GM19238 (cell line): ENCODE measurements around the gene HOXB5.

ENCODE experiments used
- DNase-seq: peaks from one replicate; pipeline ENCODE4 v3.0.0; 2011; ENCODE audit warnings: low spot score; ENCODE audit not compliant: insufficient read length

The HOXB5 gene

GRCh38 chr17:48576479-48577309, 16.9 kb downstream of the HOXB5 start:
- DNase-seq: no peak

- no peak for DNase-seq
These were observed 17.7 kb downstream of the HOXB5 start for GRCh38 chr17:48575673-48576478.

DNA sequence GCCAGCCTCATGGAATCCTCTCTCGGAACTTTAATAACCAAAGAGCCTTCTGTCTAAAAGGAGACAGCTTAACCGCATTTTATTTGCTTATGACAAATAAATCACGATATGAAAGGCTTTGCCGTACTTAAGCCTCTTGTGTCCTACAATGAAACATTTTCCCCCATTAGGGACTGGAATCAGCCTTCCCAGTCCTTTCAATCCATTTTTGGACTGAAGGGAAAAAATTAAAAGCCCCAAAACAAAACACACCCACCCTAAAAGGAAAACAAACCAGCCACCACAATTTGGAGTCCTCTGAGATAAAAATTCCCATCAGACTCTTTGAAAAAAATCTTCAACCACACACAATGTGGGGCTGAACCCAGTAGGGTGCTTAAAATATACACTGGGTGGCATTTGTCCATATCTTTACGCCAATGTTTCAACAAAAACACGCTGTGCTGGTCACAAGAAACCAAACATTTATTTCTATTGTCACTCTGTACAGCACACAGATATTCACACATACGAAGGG, 18.5 kb downstream of the HOXB5 start:
- no peak for DNase-seq

- no peak for DNase-seq
These were observed 19.0 kb downstream of the HOXB5 start for GRCh38 chr17:48574505-48575065.

DNA sequence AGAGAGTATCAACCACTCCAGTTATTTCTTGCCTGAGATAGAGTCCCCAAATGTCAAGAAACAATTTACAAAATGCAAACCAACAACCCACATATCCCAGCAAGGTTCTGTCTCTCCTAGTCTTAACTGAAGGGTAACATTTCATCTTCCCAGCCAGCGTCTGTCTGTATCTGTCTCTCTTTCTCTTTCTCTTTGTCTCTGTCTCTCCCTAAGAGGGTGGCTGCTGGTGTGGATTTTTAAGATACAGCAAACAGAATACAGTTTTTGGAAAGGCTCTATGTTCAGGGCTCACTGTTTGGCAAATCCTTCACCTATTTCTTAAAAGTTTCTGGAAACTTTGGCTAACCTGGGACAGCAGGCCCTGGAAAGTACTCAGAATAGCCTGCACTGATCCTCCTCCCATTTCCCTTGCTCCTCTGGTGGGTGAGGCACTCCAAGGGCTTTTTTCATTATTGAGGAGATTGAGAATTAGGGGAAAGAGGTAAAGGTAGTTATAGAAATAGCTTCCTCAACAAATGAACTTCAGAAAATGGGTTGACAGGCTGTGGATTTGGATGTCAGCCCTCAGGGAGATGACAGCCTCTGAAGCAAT, 21.7 kb downstream of the HOXB5 start:
- no peak for DNase-seq

GRCh38 chr17:48571024-48571818, 22.4 kb downstream of the HOXB5 start:
- no peak for DNase-seq

DNA sequence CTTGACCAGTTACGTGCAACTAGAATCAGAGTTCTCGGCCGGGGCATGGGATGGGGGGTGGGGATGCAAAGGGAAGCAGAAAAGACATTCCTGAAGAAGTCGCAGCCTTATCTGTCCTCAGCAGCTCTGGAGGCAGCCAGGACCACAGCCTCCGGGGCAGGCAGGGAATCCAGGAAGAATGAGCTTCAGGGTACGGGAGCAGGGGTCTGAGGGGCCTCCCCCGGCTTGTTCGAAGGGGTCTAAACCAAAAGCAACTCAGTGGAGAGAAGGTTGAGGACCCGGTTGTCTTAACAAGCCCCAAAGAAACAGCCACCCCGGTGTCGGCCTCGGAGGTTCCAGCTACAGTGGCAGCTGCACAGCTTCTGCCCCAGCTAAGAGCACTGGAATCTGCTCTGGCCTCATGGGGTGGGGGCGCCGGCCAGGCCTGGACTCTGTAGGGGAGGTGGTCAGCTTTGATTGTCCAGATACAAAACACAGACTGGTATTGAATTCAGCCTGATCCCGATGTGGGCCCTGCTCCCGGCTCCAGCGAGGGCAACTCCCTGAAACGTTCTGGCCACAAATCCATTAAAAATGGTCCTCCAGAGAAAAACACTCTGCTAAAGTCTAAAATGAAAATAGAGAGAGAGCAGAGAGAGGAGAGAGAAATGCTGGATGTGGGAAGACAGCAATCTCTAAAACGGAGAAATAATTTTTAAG, 23.1 kb downstream of the HOXB5 start:
- DNase-seq: no peak

DNA sequence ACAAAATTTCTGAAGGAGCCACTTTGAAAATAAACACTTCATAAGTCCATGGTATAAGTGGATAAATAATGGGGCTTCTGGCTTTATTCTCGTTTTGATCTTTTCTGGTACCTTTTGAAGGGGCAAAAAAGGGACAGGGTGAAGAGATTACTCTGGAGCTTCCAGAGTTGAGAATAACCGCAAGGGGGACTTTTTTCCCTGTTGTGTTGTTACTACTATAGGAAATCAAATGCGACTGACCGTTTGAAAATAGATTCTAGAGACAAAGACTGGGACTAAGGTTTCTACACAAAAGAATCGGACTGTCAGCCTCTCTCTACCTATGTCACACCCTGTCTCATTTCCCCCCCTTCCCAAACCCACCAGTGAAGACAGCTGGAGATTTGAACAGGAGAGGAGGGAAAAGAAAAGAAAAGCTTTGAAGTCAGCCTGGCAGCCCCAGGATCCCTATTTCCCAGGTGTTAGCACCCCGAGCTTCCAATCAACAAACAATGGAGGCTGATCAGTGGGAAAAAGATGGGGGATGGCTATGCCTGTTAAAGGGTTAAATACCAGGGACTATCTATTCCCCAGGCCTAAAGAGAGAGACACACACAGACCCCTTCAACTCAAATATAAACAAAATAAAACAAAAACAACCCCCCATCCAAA, 23.8 kb downstream of the HOXB5 start:
- no peak for DNase-seq

DNA sequence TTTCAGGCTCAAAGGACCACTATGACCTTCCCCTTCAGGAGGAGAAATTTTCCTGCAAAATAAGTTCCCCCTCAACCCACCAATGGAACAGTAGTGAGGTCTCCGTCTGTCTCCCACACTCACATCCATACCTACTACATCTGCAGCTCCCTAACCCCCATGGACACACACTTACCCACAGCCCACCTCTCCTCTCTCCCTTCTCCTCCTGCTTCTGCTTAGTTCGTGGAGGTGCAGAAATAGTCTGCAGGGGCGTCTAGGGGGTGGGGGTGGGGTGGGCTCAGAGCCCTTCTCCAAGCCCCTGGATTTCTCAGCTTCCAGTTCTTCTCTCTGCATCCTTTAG, 24.4 kb downstream of the HOXB5 start:
- DNase-seq: no peak

DNA sequence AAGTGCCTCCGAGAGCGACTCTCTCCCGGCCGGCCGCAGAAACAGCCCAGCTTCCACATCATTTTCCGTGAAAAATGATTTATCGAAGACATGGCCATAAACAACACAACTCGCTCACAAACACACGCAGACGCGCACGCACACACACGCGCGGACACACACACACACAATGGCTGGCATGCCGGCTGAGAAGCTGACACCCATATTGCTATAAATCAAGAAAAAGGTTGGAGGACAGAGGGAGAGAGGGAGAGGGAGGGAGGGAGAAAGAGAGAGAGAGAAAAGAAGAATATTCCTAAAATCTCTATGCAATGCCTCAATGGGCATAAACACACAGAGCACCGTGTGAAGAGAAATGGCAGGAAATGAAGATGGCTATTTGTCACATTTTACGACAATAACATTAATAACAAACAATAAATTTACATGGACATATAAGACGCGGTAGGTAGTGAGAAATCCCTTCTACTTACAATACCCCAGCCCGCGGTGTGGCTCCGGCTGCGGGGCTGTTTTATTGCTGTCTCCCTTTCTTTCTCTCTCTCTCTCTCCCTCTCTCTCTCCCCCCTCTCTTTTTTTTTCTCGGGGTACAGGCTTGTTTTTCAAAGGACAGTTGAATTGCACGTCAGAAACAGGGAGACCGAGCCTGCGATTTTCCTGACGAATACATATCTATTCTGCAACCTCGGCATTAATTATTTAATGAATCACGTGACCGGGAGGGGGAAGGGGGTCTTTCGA, 24.9 kb downstream of the HOXB5 start:
- DNase-seq: no peak

- no peak for DNase-seq
These were observed 25.8 kb downstream of the HOXB5 start for GRCh38 chr17:48567646-48568354.

- DNase-seq: no peak
These were observed 26.4 kb downstream of the HOXB5 start for GRCh38 chr17:48567209-48567608.

DNA sequence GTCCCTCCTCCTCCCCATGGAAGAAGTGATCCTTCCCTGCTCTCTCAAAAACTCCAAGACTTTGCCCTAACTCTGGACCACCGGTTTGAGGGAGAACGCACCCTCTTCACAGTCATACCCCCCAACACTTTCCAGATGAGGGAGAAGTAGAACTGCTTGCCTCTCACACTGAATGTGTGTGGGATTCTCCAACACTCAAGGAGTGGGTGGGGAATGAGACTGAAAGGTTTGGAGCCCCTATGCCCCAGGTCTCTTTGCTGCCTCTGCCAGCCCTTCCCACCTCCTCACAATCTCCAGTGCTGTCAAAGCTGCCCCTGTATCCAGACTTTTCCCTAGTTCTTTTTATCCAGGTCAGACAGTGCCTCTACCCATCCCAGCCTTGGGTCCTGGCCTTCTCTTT, 26.9 kb downstream of the HOXB5 start:
- no peak for DNase-seq

GRCh38 chr17:48565925-48566710, 27.5 kb downstream of the HOXB5 start:
- no peak for DNase-seq

DNA sequence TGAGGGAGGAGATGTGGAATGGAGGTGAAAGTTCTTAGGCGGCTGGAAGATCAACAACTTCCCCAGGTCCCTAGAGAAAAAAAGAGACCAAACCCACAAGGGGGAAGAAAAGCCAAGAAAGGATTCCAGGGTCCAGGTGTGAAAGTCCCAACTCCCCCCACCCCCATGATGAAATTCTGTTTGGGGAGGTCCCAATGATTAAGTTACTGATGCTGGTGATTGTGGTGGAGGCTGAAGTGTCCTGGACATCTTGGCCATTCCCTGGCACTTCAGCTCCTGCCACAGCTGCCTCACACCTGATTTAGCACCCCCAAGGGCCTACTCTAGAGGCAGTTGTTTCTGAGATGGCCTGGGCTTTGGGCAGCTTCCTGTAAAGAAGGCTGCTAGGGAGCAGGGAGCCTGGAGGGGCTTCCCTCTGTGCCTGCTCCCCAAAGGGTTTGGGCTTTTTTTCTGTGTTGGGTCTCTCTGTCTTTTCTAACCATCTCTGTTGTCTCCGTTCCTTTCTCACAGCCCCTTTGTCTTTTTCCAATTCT, 28.5 kb downstream of the HOXB5 start:
- no peak for DNase-seq

- no peak for DNase-seq
These were observed 29.2 kb downstream of the HOXB5 start for GRCh38 chr17:48564188-48565021.

DNA sequence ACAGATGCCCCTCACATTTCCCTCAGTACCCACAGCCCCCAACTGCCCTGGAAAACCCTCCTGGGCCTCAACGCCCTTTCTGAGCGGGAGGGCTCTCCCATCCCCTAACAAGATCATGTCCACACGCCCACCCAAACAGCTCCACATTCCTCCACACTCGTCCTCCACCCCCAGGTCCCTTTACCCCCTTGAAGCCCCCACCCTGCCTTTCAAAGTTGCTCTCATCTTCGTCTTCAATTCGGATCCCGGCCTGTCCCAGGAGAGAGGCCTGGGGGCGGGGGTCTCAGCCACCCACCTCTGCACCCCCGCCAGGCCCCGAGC, 29.8 kb downstream of the HOXB5 start:
- DNase-seq: no peak
